Iris pigment epithelial cell (primary cell): Measurements from ENCODE around the gene CDC40.
"Not testable (repeated sequence)": the region's sequence is repeated elsewhere in the genome, so short reads cannot be mapped to it uniquely, and the experiment has no call there.

Experiments used
- DNase-seq: peaks from one replicate; pipeline ENCODE4 v3.0.0-alpha.2; 2011; ENCODE audit warnings: low read depth

CDC40 gene

GRCh38 chr6:110201151-110201884 lies 21.1 kb downstream of the CDC40 start:
- no peak for DNase-seq

GRCh38 chr6:110207652-110208051 lies 27.4 kb downstream of the CDC40 start:
- no peak for DNase-seq

GRCh38 chr6:110211753-110212152 lies 31.5 kb downstream of the CDC40 start:
- DNase-seq = no peak

GRCh38 chr6:110214338-110214737 lies 34.1 kb downstream of the CDC40 start:
- no peak for DNase-seq

GRCh38 chr6:110216140-110216539 lies 35.9 kb downstream of the CDC40 start:
- no peak for DNase-seq

- peak; percentile 41 for DNase-seq
These were observed 37.0 kb downstream of the CDC40 start for GRCh38 chr6:110217266-110217665.

- DNase-seq = peak; percentile 8
These were observed 41.5 kb downstream of the CDC40 start for GRCh38 chr6:110221738-110222137.

- no peak for DNase-seq
These were observed 46.0 kb downstream of the CDC40 start for GRCh38 chr6:110226261-110226660.

- DNase-seq = peak; percentile 45
These were observed 52.2 kb downstream of the CDC40 start for GRCh38 chr6:110232450-110232849.

- peak; percentile 55 for DNase-seq
These were observed 53.6 kb downstream of the CDC40 start for GRCh38 chr6:110233770-110234374.

- not testable (repeated sequence) for DNase-seq
These were observed 55.8 kb downstream of the CDC40 start for GRCh38 chr6:110236007-110236406.

GRCh38 chr6:110239526-110240274 lies 59.5 kb downstream of the CDC40 start:
- no peak for DNase-seq

GRCh38 chr6:110244621-110245020 lies 64.4 kb downstream of the CDC40 start:
- DNase-seq = peak; percentile 5

- no peak for DNase-seq
These were observed 66.2 kb downstream of the CDC40 start for GRCh38 chr6:110246378-110246777.

GRCh38 chr6:110246900-110247546 lies 66.8 kb downstream of the CDC40 start:
- DNase-seq = no peak

- no peak for DNase-seq
These were observed 69.8 kb downstream of the CDC40 start for GRCh38 chr6:110250058-110250457.

GRCh38 chr6:110250838-110251237 lies 70.6 kb downstream of the CDC40 start:
- DNase-seq = no peak

GRCh38 chr6:110255211-110255750 lies 75.1 kb downstream of the CDC40 start:
- DNase-seq = peak; percentile 41

GRCh38 chr6:110256366-110256765 lies 76.1 kb downstream of the CDC40 start:
- no peak for DNase-seq

GRCh38 chr6:110265273-110265672 lies 85.0 kb downstream of the CDC40 start:
- DNase-seq = no peak

GRCh38 chr6:110266996-110267395 lies 86.8 kb downstream of the CDC40 start:
- no peak for DNase-seq

- no peak for DNase-seq
These were observed 89.4 kb downstream of the CDC40 start for GRCh38 chr6:110269623-110270022.
